RWPE1 (cell line): Measurements from ENCODE around the gene DMXL2.
"Not testable (repeated sequence)": the region's sequence is repeated elsewhere in the genome, so short reads cannot be mapped to it uniquely, and the experiment has no call there.

Source experiments
- CTCF ChIA-PET: fragments of 350-600 bp; sonication (Branson Sonifier 250); formaldehyde crosslinking; extraction: SDS; loops from one replicate; lab custom pipeline; 2021; lab: Yijun Ruan, JAX
- POLR2A ChIA-PET: fragments of 400-600 bp; formaldehyde crosslinking; extraction: SDS; loops from one replicate; lab custom pipeline; 2020; ENCODE audit warnings: antibody characterized with exemption; ENCODE audit not compliant: low non-redundant PET; lab: Yijun Ruan, JAX
- DNase-seq: peaks from one replicate; pipeline ENCODE4 v3.0.0; 2012; ENCODE audit warnings: low spot score
- H3K27ac ChIP-seq: fragments of 450-650 bp; 2 replicates; pipeline ENCODE4 v1.5.1; 2017
- TF ChIP-seq, protein P1 (sequence below): fragments of 450-650 bp; conservative IDR thresholded peaks from 2 replicates; pipeline ENCODE4 v1.5.1; 2017; ENCODE audit warnings: low read depth, mild to moderate bottlenecking

DMXL2 gene

GRCh38 chr15:51617886-51618285 lies 4.7 kb downstream of the DMXL2 start:
- no peak overlapping the region for H3K27ac ChIP-seq
- TF ChIP-seq, protein P1, sequence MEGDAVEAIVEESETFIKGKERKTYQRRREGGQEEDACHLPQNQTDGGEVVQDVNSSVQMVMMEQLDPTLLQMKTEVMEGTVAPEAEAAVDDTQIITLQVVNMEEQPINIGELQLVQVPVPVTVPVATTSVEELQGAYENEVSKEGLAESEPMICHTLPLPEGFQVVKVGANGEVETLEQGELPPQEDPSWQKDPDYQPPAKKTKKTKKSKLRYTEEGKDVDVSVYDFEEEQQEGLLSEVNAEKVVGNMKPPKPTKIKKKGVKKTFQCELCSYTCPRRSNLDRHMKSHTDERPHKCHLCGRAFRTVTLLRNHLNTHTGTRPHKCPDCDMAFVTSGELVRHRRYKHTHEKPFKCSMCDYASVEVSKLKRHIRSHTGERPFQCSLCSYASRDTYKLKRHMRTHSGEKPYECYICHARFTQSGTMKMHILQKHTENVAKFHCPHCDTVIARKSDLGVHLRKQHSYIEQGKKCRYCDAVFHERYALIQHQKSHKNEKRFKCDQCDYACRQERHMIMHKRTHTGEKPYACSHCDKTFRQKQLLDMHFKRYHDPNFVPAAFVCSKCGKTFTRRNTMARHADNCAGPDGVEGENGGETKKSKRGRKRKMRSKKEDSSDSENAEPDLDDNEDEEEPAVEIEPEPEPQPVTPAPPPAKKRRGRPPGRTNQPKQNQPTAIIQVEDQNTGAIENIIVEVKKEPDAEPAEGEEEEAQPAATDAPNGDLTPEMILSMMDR: no peak
- CTCF ChIA-PET: no interaction called here
- no peak for DNase-seq
- POLR2A ChIA-PET: no interaction called here

DNA sequence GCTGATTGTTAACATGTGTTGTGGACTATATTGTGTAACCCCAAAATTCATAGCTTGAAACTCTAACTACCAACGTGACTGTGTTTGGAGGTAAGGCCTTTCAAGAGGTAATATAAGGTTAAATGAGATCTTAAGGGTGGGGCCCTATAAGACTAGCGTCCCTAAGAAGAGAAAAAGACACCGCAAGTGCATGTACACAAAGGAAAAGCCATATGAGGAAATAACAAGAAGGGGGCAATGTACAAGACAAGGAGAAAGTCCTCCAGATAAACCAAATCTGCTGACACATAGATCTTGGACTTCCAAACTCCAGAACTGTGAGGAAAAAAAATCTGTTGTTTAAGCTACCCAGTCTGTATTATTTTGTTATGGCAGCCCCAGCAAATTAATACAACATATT lies 8.6 kb downstream of the DMXL2 start:
- ChIA-PET CTCF (interaction anchor here (0.7 to 1.1 kb wide), 2 partner anchors 9 to 14 kb away, joined by 3 read pairs; partner anchors contain the start of gene DMXL2), POLR2A (no interaction called here)
- no peak overlapping the region for H3K27ac ChIP-seq
- TF ChIP-seq, protein P1: no peak
- DNase-seq: no peak

DNA sequence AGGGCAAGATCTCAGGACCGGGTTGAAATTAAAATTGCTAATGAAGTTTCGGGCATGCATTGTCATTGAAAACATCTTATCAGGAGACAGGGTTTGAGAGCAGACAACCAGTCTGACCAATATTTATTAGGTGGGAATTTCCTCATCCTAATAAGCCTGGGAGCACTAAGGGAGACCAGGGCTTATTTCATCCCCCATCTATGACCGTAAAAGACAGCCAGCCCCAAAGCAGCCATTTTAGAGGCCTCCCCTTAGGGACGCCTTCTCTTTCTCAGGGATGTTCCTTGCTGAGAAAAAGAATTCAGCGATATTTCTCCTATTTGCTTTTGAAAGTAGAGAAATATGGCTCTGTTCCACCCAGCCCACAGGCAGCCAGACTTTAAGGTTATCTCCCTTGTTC lies 9.9 kb downstream of the DMXL2 start:
- DNase-seq, POLR2A ChIA-PET, H3K27ac ChIP-seq, CTCF ChIA-PET: not testable (repeated sequence)

- CTCF ChIA-PET, H3K27ac ChIP-seq, DNase-seq, POLR2A ChIA-PET: not testable (repeated sequence)
Measured at GRCh38 chr15:51603462-51603948, 19.1 kb downstream of the DMXL2 start.

GRCh38 chr15:51603002-51603401 lies 19.6 kb downstream of the DMXL2 start:
- no peak overlapping the region for H3K27ac ChIP-seq
- ChIA-PET POLR2A (no interaction called here), CTCF (no interaction called here)
- DNase-seq: no peak
- TF ChIP-seq, protein P1: no peak

- POLR2A ChIA-PET: no interaction called here
- CTCF ChIA-PET: no interaction called here
Measured at GRCh38 chr15:51602484-51602883, 20.1 kb downstream of the DMXL2 start.

GRCh38 chr15:51601801-51602200 lies 20.8 kb downstream of the DMXL2 start:
- CTCF ChIA-PET: no interaction called here
- POLR2A ChIA-PET: no interaction called here
- H3K27ac ChIP-seq: no peak overlapping the region

More at GRCh38 chr15:51602484-51602883, 20.1 kb downstream of the DMXL2 start:
- no peak overlapping the region for H3K27ac ChIP-seq
- TF ChIP-seq, protein P1: no peak
- DNase-seq: no peak

More at GRCh38 chr15:51601801-51602200, 20.8 kb downstream of the DMXL2 start:
- TF ChIP-seq, protein P1: no peak
- no peak for DNase-seq
